ENCODE results near the gene OPTC. TPM values are rescaled to one million over a fixed set of nuclear protein-coding genes. Genes with fewer than 3 reads are reported as not detected.

The OPTC gene
- total and polyA plus RNA-seq, 2 of the 8 experiments (the other 6 are each of a cell fraction or from before 2014, with no cell fraction given): 1.1 to 4.0 TPM

GRCh38 chr1:203476216-203476814 lies 17.6 kb upstream of the OPTC start (continued):
- TF ChIP-seq, protein P1, sequence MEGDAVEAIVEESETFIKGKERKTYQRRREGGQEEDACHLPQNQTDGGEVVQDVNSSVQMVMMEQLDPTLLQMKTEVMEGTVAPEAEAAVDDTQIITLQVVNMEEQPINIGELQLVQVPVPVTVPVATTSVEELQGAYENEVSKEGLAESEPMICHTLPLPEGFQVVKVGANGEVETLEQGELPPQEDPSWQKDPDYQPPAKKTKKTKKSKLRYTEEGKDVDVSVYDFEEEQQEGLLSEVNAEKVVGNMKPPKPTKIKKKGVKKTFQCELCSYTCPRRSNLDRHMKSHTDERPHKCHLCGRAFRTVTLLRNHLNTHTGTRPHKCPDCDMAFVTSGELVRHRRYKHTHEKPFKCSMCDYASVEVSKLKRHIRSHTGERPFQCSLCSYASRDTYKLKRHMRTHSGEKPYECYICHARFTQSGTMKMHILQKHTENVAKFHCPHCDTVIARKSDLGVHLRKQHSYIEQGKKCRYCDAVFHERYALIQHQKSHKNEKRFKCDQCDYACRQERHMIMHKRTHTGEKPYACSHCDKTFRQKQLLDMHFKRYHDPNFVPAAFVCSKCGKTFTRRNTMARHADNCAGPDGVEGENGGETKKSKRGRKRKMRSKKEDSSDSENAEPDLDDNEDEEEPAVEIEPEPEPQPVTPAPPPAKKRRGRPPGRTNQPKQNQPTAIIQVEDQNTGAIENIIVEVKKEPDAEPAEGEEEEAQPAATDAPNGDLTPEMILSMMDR (IDR thresholded peaks at IDR 0.05; ENCODE audit: control extremely low read depth in 1 of 3, insufficient read depth in 1 of 3, low read depth in 1 of 3, low read length in 3 of 3): no peak
- TF ChIP-seq TBP (IDR thresholded peaks at IDR 0.05; ENCODE audit: low read depth, low read length) (no peak), SIRT6 (IDR thresholded peaks at IDR 0.05; ENCODE audit: low read length) (no peak), CHD7 (IDR thresholded peaks at IDR 0.05; ENCODE audit: insufficient replicate concordance, low read length) (no peak)
